ENCODE measurements around the gene SCD5. TPM values are rescaled to one million over a fixed set of nuclear protein-coding genes. Genes with fewer than 3 reads are reported as not detected.

The SCD5 gene
- total and polyA plus RNA-seq, 2 of the 4 experiments (the other 2 are of a cell fraction) = 12.4 to 13.5 TPM

DNA sequence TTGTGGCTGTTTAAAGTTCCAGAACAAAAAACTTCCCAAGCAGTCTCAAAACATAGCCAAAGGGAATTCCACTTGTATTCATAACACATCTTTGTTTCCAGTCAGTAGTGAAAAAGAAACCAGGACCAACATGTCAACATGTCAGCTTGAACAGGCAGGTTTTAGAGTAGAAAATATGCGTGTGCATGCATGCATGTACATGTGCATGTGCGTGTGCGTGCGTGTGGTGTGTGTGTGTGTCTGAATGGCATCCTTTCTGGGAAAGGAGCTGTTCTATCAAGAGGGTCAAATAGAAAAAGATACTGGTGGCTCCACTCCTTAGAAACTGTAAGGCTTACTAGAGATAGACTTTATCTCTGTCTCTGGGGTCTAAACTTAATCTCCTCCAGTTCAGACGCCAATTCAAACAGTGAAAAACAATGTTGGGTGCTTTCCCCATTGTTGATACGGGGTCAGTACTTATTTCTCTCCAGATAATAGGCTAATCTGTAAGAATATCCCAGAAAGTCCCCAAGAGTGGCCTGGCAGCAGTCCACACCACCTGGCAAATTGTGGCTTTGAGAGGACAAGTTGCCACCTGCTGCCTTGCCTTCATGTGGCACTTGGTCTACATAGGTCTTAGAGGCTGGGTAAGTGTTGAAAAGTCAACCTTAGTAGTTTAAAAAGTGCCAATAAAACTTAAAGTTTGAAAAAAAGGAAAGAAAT is 110.4 kb downstream of the SCD5 start:
- no peak overlapping the region for H2BK20ac ChIP-seq (ENCODE audit: low read depth, low read length)
- no peaks in the 10 kb centered on the region for H3K79me1 ChIP-seq (ENCODE audit: low read depth in 1 of 2, low read length in 2 of 2)
- H4K8ac ChIP-seq (ENCODE audit: low read depth in 2 of 2, low read length in 2 of 2) = no peak overlapping the region
- H2AK9ac ChIP-seq (replicated peaks; ENCODE audit: low read depth, low read length, poor library complexity) = no peak overlapping the region
- no peak overlapping the region for H4K91ac ChIP-seq (ENCODE audit: insufficient read depth, low read depth, low read length)
- ChIA-PET CTCF (no interaction called here), POLR2A (ENCODE audit: unreplicated experiment) (no interaction called here)
- H3K18ac ChIP-seq (ENCODE audit: low read depth, low read length) = no peak overlapping the region
- no peak overlapping the region for H3K23ac ChIP-seq (ENCODE audit: low read depth, low read length)
- H3K4me3 ChIP-seq (ENCODE audit: insufficient read depth, low read depth, low read length) = no peak overlapping the region
- ATAC-seq (ENCODE audit: low read depth) = no peak
- BruUV-seq (replicated peaks) = no TSS peak
- no peak overlapping the region for H2BK120ac ChIP-seq (ENCODE audit: low read depth, low read length)
- no peak overlapping the region for H3K56ac ChIP-seq (ENCODE audit: extremely low read depth, insufficient read depth, low read length)
- H2BK5ac ChIP-seq (ENCODE audit: low read depth, low read length, poor library complexity, severe bottlenecking) = no peak overlapping the region
- H3K36me3 ChIP-seq (ENCODE audit: control insufficient read depth, insufficient read depth, low read length) = no peaks in the 10 kb centered on the region
- WGBS, 2 experiments (ENCODE audit: extremely low coverage in 2 of 2, insufficient read length in 1 of 2) = 100% methylated on average over 1 of the region's 6 CpGs; no CpG with 5 or more reads in 1 of the 2 experiments
- H4K5ac ChIP-seq (ENCODE audit: low read depth, low read length) = no peak overlapping the region
- H3K27ac ChIP-seq (ENCODE audit: insufficient read depth, low read length) = no peak overlapping the region
- TF ChIP-seq MXI1 (IDR thresholded peaks at IDR 0.05; ENCODE audit: borderline replicate concordance, low read depth, low read length) = no peak
- no peak for TF ChIP-seq CHD1 (IDR thresholded peaks at IDR 0.05; ENCODE audit: low read depth, low read length)
- TF ChIP-seq RCOR1 (IDR thresholded peaks at IDR 0.05; ENCODE audit: insufficient replicate concordance, low read length) = no peak
- TF ChIP-seq POLR2A (IDR thresholded peaks at IDR 0.05; ENCODE audit: low read depth, low read length) = no peak
- TF ChIP-seq RFX5 (IDR thresholded peaks at IDR 0.05; ENCODE audit: low read depth, low read length) = no peak
- no peak for TF ChIP-seq MAZ (IDR thresholded peaks at IDR 0.05; ENCODE audit: borderline replicate concordance, low read depth, low read length)
- TF ChIP-seq, protein P1, sequence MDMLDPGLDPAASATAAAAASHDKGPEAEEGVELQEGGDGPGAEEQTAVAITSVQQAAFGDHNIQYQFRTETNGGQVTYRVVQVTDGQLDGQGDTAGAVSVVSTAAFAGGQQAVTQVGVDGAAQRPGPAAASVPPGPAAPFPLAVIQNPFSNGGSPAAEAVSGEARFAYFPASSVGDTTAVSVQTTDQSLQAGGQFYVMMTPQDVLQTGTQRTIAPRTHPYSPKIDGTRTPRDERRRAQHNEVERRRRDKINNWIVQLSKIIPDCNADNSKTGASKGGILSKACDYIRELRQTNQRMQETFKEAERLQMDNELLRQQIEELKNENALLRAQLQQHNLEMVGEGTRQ (IDR thresholded peaks at IDR 0.05; ENCODE audit: low read depth, low read length) = no peak
- TF ChIP-seq FOS (IDR thresholded peaks at IDR 0.05; ENCODE audit: low read depth, low read length) = no peak
- TF ChIP-seq CEBPB (IDR thresholded peaks at IDR 0.05; ENCODE audit: low read depth, low read length) = no peak
- TF ChIP-seq, protein P2, sequence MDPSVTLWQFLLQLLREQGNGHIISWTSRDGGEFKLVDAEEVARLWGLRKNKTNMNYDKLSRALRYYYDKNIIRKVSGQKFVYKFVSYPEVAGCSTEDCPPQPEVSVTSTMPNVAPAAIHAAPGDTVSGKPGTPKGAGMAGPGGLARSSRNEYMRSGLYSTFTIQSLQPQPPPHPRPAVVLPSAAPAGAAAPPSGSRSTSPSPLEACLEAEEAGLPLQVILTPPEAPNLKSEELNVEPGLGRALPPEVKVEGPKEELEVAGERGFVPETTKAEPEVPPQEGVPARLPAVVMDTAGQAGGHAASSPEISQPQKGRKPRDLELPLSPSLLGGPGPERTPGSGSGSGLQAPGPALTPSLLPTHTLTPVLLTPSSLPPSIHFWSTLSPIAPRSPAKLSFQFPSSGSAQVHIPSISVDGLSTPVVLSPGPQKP (IDR thresholded peaks at IDR 0.05; ENCODE audit: borderline replicate concordance, low read depth, low read length) = no peak
- no peak for TF ChIP-seq RAD21 (IDR thresholded peaks at IDR 0.05; ENCODE audit: low read length)
- no peak for TF ChIP-seq MAFK (IDR thresholded peaks at IDR 0.05; ENCODE audit: low read depth, low read length)
- no peak overlapping the region for H3K4me2 ChIP-seq (ENCODE audit: low read depth, low read length)
- H4K20me1 ChIP-seq (ENCODE audit: insufficient read depth, low read length) = no peaks in the 10 kb centered on the region
- H3K14ac ChIP-seq (replicated peaks; ENCODE audit: low read depth, low read length) = no peak overlapping the region
- H3K9me3 ChIP-seq (ENCODE audit: control insufficient read depth, insufficient read depth, low read length) = no peaks in the 10 kb centered on the region
- H2AFZ ChIP-seq (replicated peaks; ENCODE audit: low read length, poor library complexity) = no peak overlapping the region
- dilution Hi-C loops (cut with HindIII; ENCODE audit: low sequenced_read_pairs, unreplicated experiment) (no loop called here), intact Hi-C loops (cut with micrococcal nuclease) (no loop called here), in situ Hi-C loops (cut with MboI; ENCODE audit: low sequenced_read_pairs) (no loop called here)
- no peak overlapping the region for H2AK5ac ChIP-seq (ENCODE audit: low read depth, low read length)
- DNase-seq = no peak
- no peaks in the 10 kb centered on the region for H3K27me3 ChIP-seq (ENCODE audit: control insufficient read depth, insufficient read depth, low read length)
- H3K4me1 ChIP-seq (ENCODE audit: control insufficient read depth, insufficient read depth, low read length) = no peaks in the 10 kb centered on the region
- no peak overlapping the region for H3K4ac ChIP-seq (ENCODE audit: low read depth, low read length)
- no peak overlapping the region for H3K9ac ChIP-seq (ENCODE audit: low read depth, low read length)
- H3K9me1 ChIP-seq (ENCODE audit: insufficient read depth, low read length) = no peaks in the 10 kb centered on the region; the same call in 1 of the 2 replicates
- H2BK15ac ChIP-seq (ENCODE audit: low read depth, low read length) = no peak overlapping the region

Measured in IMR-90 (cell line).